GM12891 (cell line): Measurements from ENCODE around the gene RPS6KA2.

Experiments
- POLR2A ChIP-seq: IDR thresholded peaks from 2 replicates; pipeline ENCODE4 v1.6.1; 2011; ENCODE audit warnings: low read depth, low read length, control low read depth
- POLR2AphosphoS5 ChIP-seq: IDR thresholded peaks from 2 replicates; pipeline ENCODE4 v1.6.1; 2011; ENCODE audit warnings: low read depth, low read length, control low read depth
- SPI1 ChIP-seq: IDR thresholded peaks from 2 replicates; pipeline ENCODE4 v1.6.1; 2011; ENCODE audit warnings: low read depth, low read length, control low read depth
- TAF1 ChIP-seq: IDR thresholded peaks from 2 replicates; pipeline ENCODE4 v1.6.1; 2011; ENCODE audit warnings: low read depth, low read length, control low read depth

- TF ChIP-seq POLR2A (no peak), SPI1 (no peak), TAF1 (no peak), POLR2AphosphoS5 (no peak)
Observed at GRCh38 chr6:166603043-166603690, 23.9 kb downstream of the RPS6KA2 start.
